Measurements from ENCODE around the gene QTRT2.

DNA sequence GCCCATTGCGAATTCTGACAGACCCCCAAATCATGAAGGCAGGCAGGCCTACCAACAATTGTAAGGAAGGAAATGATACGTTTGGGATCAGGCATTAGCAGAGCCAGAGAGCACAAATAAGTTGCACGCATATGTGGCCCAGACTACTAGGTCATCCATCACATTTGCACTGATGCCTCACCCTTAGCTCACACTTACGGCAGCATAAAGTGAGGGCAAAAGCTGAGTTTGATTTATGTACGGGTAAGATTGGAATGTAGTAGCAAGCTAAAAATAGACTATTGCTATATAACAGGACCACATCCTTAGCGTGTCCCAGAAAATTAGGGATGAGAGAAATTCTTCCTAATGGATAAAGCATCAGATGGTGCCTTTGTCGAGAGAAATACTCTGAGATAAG is 58.6 kb downstream of the QTRT2 start:
- TF ChIP-seq EZH2phosphoT487 (IDR thresholded peaks at IDR 0.05; ENCODE audit: unreplicated experiment) (no peak), POLR2AphosphoS5 (IDR thresholded peaks at IDR 0.05; ENCODE audit: low read depth) (no peak), CREB1 (CRISPR knock-in tag; IDR thresholded peaks at IDR 0.05; ENCODE audit: low read depth) (no peak), EZH2 (IDR thresholded peaks at IDR 0.05; ENCODE audit: low read depth, unreplicated experiment) (no peak)
- TF ChIP-seq, protein P1, sequence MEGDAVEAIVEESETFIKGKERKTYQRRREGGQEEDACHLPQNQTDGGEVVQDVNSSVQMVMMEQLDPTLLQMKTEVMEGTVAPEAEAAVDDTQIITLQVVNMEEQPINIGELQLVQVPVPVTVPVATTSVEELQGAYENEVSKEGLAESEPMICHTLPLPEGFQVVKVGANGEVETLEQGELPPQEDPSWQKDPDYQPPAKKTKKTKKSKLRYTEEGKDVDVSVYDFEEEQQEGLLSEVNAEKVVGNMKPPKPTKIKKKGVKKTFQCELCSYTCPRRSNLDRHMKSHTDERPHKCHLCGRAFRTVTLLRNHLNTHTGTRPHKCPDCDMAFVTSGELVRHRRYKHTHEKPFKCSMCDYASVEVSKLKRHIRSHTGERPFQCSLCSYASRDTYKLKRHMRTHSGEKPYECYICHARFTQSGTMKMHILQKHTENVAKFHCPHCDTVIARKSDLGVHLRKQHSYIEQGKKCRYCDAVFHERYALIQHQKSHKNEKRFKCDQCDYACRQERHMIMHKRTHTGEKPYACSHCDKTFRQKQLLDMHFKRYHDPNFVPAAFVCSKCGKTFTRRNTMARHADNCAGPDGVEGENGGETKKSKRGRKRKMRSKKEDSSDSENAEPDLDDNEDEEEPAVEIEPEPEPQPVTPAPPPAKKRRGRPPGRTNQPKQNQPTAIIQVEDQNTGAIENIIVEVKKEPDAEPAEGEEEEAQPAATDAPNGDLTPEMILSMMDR (conservative IDR thresholded peaks at IDR 0.05; ENCODE audit: low read depth in 2 of 2), result no peak
- TF ChIP-seq, protein P2, sequence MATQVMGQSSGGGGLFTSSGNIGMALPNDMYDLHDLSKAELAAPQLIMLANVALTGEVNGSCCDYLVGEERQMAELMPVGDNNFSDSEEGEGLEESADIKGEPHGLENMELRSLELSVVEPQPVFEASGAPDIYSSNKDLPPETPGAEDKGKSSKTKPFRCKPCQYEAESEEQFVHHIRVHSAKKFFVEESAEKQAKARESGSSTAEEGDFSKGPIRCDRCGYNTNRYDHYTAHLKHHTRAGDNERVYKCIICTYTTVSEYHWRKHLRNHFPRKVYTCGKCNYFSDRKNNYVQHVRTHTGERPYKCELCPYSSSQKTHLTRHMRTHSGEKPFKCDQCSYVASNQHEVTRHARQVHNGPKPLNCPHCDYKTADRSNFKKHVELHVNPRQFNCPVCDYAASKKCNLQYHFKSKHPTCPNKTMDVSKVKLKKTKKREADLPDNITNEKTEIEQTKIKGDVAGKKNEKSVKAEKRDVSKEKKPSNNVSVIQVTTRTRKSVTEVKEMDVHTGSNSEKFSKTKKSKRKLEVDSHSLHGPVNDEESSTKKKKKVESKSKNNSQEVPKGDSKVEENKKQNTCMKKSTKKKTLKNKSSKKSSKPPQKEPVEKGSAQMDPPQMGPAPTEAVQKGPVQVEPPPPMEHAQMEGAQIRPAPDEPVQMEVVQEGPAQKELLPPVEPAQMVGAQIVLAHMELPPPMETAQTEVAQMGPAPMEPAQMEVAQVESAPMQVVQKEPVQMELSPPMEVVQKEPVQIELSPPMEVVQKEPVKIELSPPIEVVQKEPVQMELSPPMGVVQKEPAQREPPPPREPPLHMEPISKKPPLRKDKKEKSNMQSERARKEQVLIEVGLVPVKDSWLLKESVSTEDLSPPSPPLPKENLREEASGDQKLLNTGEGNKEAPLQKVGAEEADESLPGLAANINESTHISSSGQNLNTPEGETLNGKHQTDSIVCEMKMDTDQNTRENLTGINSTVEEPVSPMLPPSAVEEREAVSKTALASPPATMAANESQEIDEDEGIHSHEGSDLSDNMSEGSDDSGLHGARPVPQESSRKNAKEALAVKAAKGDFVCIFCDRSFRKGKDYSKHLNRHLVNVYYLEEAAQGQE (IDR thresholded peaks at IDR 0.05; ENCODE audit: unreplicated experiment), result no peak

Measured in GM23338 (cell line).